Caki2 (cell line): ENCODE results near the gene VPS33A. TPM values are rescaled to one million over a fixed set of nuclear protein-coding genes. Genes with fewer than 3 reads are reported as not detected.
"Not testable (repeated sequence)": the region's sequence is repeated elsewhere in the genome, so short reads cannot be mapped to it uniquely, and the experiment has no call there.

Source experiments
- DNase-seq: peaks from one replicate; pipeline ENCODE4 v3.0.0-alpha.2; 2015; ENCODE audit warnings: low read depth
- in situ Hi-C: cut with HindIII; loops from 2 replicates; pipeline ENCODE4 v1.10.0; 2016; ENCODE audit warnings: low sequenced_read_pairs, low pct_unique_long_range_greater_than_20kb, mixed read lengths
- total RNA-seq: library from RNA; depleted of rRNA; stranded (reverse); fragments of >200 nt; shearing (Covaris generic); gene quantifications from 2 replicates; pipeline ENCODE4 v1.2.3, GENCODE V29; 2014; ENCODE audit warnings: low replicate concordance

VPS33A gene
- total RNA-seq, 1 experiment from 2014 or later: 15.5 TPM

DNA sequence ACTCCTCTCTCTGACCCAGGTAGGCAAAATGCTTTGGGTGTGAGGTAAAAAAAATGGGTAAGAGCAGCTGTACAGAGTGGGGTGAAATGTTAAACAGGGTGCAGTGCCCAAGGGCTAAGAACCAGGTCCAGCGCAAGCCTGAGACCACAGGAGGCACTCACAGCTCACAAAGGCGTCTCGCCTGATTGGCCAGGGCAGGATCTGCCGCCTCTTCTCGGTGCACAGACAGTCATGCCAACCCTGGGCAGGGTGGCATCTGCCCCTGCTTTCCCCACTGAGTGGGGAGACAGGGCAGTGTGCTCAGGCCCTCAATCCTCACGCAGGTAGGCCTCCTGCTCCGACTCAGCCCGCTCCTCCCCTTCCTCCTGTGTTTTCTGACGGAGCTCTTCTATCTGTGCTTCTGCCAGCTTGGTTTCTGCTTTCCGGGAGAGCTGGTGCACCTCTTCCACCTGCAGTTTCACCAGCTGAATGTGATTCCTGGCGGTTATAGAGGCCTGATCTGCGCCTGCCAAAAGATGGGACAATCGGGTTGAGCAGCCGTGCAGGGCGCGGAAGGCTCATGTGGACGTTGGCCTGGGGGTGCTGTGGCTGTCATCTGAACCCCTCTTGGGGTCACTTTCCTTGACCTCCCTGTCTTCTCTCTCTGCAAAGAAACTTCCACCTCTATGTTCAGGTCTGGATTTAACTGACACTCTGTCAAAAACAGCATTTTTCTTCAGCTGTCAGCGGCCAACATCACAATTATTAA lies 58.0 kb downstream of the VPS33A start:
- DNase-seq: no peak
- in situ Hi-C loops: no loop called here

GRCh38 chr12:122207391-122207790 lies 58.9 kb downstream of the VPS33A start:
- in situ Hi-C loops: no loop called here
- no peak for DNase-seq

DNA sequence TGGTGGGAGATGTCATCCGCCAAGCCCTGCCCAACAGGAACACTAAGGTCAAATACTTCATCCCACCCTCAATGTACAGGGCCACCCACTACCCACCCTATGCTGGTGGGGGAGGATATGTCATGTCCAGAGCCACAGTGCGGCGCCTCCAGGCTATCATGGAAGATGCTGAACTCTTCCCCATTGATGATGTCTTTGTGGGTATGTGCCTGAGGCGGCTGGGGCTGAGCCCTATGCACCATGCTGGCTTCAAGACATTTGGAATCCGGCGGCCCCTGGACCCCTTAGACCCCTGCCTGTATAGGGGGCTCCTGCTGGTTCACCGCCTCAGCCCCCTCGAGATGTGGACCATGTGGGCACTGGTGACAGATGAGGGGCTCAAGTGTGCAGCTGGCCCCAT lies 59.3 kb downstream of the VPS33A start:
- no peak for DNase-seq
- in situ Hi-C loops: no loop called here

GRCh38 chr12:122206111-122206881 lies 60.0 kb downstream of the VPS33A start:
- DNase-seq: no peak
- in situ Hi-C loops: no loop called here

GRCh38 chr12:122205053-122205925 lies 61.0 kb downstream of the VPS33A start:
- DNase-seq: no peak
- in situ Hi-C loops: no loop called here

- no peak for DNase-seq
- in situ Hi-C loops: no loop called here
Measured at GRCh38 chr12:122204167-122205052, 61.9 kb downstream of the VPS33A start.

- DNase-seq: peak; percentile 77
- in situ Hi-C loops: no loop called here
Measured at GRCh38 chr12:122203301-122204166, 62.8 kb downstream of the VPS33A start, which contains the start of gene B3GNT4. TSS of gene B3GNT4 (plus strand) at chr12:122203709. CDS start at chr12:122204619, 910 bp downstream.

DNA sequence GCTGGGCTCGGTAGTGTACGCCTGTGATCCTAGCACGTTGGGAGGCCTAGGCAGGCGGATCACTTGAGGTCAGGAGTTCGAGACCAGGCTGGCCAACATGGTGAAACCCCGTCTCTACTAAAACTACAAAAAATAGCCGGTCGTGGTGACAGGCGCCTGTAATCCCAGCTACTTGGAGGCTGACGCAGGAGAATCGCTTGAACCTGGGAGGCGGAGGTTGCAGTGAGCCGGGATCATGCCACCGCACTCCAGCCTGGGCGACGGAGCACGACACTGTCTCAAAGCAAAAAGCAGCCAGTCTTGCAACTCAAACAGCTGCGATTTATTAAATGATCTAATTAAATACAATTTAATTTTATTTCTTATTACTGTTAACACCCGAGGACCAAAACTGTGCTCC lies 63.5 kb downstream of the VPS33A start:
- in situ Hi-C loops, DNase-seq: not testable (repeated sequence)

- in situ Hi-C loops: no loop called here
- no peak for DNase-seq
Measured at GRCh38 chr12:122202017-122202416, 64.3 kb downstream of the VPS33A start.

DNA sequence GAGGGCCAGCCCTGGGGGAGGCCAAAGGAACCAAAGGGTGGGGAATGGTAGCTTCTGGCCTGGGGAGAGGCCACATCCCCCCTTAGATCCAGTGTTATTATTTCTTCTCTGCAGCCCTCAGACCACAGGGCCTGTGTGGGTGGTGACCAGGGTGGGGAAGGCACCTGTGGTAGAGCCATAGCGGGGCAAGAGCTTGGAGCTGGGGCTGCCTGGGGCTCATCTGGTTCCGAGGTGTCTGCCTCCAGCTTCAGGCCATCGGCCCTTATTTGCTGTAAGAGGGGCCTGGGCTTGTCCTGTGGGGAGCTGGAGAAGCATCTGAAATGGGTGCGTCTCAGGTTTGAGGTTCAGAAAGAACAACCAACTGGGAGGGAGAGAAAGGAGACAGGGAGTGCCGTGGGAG lies 64.9 kb downstream of the VPS33A start:
- no peak for DNase-seq
- in situ Hi-C loops: no loop called here

DNA sequence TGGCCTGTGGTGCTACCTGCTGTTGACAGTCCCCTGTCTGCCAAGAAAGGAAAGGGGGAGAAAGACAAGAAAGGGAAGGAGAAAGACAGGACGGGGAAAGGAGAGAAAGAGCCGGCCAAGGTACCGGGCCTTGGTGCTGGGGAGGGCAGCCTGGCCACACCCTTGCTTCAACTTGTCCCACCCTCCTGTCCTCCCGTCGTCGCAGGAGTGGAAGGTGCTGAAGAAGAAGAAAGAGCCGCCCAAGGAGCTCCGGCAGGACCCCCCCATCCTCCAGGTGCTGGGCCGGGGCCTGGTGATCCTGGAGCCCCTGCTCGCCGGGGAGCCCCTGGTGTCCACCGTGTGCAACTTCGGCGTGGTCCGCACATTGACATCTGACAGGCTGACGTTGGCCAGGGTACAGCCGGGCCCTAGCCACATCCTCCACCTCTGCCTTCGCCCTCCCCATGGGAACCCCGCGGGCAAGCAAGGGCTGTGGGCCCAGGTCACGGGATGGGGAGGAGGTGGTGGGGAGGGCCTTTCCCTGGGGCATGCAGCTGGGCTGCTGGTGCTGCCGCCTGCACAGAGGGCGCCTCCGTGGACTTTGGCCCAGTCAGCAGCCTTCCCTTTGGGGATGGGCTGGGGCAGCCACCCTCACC lies 65.6 kb downstream of the VPS33A start:
- in situ Hi-C loops: no loop called here
- DNase-seq: no peak

DNA sequence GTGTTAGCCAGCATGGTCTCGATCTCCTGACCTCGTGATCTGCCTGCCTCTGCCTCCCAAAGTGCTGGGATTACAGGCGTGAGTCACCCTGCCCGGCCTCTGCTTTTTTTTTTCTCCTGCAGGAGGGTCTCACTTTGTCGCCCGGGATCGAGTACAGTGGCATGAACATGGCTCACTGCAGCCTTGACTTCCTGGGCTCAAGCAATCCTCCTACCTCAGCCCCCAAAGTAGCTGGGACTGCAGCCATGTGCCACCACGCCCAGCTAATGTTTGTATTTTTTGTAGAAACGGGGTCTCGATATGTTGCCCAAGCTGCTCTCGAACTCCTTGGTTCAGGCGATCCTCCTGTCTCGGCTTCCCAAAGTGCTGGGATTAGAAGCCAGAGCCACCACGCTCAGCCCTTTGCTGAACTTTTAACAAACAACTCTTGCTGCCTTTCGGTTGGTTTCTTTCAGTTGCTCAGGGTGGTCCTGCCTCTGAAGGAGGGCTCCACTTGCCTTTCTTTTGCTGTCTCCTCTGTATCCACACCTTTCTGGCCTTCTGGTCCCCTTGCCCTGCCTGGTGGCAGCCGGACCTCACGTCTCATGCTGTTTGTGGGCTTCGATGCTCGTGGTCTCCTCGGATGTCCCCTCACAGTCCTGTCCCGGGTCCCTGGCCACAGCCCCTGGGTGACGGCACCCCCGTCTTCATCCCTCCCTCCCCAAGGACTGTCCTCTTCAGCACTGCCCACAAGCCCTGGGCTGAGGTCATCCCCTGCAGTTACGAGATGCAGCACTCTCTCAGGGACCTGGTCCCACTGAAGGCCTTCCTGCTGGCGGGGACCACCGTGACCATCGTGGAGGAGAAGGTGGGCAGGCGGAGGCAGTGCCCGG lies 66.6 kb downstream of the VPS33A start:
- in situ Hi-C loops: no loop called here
- DNase-seq: no peak

DNA sequence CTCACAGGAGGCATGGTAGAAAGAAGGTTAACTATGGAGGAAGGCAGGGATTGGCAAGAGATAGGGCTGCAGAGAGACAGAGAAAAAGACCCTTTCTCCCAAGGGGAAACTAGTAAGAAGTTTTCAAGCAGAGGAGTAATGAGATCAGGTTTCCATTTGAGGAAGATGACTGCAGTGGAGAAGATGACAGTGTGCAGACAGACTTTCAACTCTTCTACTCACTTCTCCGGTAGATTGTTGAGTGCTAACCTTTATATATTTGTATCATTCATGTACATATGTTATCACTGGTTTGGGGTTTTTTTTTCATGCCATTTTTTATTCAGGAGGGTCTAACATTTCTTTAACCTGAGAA lies 68.7 kb downstream of the VPS33A start:
- DNase-seq: no peak
- in situ Hi-C loops: no loop called here

- in situ Hi-C loops: no loop called here
Measured at GRCh38 chr12:122195405-122195804, 70.9 kb downstream of the VPS33A start.

DNA sequence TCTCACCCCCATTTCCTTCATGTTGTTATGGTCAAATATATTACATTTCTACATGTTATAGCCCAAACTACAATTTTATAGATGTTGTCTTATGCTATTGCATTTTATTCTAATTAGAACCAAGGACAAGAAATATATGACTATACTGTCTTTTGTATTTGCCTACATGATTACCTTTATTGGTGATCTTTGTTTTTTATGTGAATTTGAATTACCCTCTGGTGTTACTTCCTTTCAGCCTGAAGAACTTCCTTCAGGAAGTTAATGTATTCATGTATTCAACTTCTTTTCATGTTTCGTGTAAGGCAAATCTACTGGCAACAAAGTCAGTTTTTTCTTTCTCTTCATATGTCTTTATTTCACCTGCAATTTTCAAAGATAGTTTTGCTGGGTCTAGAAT lies 71.5 kb downstream of the VPS33A start:
- in situ Hi-C loops: no loop called here

More at GRCh38 chr12:122195405-122195804, 70.9 kb downstream of the VPS33A start:
- DNase-seq: no peak

DNA sequence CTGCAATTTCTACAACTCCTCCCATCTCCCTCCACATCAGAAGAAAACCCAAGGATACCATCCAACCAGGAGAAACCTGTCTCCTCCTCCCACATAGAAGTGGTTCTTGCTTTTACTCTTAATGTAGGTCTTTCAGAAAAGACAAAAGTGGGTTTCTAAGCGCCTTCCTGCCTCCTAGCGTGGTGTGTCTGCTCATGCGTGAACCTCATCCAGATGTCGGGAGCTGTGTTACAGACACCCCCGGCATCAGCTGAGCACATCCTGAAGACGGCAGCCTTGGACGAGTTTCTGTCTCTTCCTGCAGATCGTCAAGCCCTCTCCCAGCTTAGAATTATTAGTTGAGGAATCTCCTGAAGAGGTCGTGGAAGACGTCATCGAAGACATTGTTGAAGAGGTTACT lies 73.9 kb downstream of the VPS33A start:
- DNase-seq: no peak
- in situ Hi-C loops: no loop called here

More for the DNA sequence above, 71.5 kb downstream of the VPS33A start:
- no peak for DNase-seq
